Endometrium (tissue), 2 donors: ENCODE measurements around the gene TSPO.
"Not testable (repeated sequence)": the region's sequence is repeated elsewhere in the genome, so short reads cannot be mapped to it uniquely, and the experiment has no call there.

Experiments used
- FAIRE-seq: peaks from 2 replicates; lab custom pipeline; 2012; peaks lifted over from hg19 to GRCh38; lab: Jason Lieb, UNC
- donor health status: control.
- donor health status: control.

Gene TSPO

DNA sequence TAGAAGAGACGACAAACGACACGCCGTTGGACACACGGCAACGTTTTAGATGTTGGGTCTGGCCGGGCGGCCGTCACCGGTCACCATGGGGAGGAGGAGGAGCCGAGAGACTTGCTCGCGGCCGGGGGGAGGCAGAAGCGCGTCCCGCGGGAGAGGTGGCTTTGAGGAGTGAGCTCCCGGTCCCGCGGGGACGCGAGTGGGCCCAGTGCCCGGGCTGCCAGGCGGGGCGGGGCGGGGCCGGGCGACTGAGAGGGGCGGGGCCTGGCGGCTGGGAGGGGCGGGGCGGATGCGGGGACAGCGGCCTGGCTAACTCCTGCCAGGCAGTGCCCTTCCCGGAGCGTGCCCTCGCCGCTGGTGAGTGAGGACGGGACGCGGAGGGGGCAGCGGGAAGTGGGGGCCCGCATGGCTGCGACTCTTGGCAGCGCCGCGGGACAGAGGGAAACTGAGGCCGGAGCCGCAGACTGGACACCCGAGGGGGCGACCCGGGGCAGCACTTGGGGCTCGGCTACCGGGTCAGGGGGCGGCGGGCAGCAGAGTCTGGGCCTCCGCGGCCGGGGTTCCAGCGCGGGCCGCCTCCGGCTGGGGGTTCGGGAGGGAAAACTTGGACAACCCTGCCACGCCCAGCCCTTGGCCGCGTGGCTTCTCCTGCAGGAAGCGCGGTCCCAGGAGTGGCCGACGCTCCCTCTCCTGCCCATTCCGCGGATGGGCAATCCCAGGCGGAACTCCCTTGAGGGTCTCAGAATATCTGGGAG, at the start of gene TSPO:
TSS of gene TSPO (plus strand) at position 309 of the 752 bp plus-strand sequence. CDS start 7,680 bp downstream, outside the sequence.
- no peak for FAIRE-seq

DNA sequence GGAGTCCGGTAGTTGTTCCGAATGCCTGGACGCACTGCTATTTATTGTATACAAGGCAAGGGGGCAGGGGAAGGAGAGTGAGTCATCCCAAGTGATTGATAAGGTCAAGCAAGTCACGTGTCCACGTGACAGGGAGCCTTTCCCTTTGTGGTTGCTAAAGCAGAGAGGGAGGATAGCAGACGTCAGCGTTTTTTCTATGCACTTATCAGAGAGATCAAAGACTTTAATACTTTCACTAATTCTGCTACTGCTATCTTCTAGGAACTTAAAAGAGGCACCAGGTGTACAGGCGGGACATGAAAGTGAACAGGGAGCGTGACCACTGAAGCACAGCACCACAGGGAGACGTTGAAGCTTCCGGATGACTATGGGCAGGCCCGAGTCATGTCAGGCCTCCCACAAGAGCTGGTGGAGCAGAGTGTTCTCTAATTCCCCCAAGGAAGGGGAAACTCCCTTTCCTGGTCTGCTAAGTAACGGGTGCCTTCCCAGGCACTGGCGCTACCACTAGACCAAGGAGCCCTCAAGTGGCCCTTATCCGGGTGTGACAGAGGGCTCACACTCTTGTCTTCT, 47.2 kb upstream of the TSPO start:
- not testable (repeated sequence) for FAIRE-seq

DNA sequence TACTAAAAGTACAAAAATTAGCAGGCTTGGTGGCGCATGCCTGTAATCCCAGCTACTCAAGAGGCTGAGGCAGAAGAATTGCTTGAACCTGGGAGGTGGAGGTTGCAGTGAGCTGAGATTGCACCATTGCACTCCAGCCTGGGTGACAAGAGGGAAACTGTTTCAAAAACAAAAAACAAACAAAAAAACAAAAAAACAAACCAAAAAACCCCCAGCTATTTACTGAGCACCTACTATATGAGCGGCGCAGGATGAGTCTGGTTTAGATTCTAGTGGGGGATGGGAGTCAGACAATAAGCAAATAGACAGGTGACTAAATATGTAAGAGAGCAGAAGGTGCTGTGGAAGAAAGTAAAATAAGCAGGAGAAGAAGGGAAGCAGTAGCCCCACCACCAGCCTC, 46.4 kb upstream of the TSPO start:
- not testable (repeated sequence) for FAIRE-seq

DNA sequence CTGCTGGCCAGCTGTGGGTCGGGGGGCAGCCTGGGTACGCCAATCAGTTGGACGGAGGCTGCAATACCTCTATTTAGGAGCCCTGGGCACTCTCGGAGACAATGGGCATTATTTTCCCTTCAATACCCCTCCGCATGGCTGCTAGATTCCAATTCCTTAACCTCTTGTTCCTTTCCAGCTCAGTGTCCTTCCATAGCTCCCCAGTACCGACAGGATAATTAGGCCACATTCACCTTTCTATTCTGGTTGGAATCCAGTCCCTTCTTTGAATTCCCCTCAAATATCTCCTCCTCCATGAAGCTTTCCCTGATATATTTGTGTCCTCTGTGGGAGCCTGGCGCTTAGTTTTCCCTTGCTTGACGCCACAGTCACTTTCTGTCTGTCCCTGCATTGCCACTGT, 45.1 kb upstream of the TSPO start:
- FAIRE-seq = no peak

DNA sequence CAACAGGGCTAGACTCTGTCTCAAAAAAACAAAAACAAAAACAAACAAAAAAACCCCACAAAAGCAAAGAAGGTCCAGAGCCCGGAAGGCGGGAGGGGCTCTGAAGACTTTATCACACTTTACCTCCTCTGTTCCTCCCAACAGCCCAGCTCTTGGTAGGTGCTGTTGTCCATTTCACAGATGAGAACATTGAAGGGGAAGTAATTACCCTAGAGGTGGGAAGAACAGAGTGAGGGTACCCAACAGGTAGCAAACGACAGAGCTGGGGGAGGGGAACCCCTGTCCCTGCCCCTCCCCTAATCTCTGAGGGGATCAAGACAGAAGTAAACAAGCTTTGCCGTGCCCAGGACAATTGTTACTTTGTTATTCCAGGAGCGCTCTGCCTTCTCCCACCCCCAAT, 41.8 kb upstream of the TSPO start:
- no peak for FAIRE-seq

DNA sequence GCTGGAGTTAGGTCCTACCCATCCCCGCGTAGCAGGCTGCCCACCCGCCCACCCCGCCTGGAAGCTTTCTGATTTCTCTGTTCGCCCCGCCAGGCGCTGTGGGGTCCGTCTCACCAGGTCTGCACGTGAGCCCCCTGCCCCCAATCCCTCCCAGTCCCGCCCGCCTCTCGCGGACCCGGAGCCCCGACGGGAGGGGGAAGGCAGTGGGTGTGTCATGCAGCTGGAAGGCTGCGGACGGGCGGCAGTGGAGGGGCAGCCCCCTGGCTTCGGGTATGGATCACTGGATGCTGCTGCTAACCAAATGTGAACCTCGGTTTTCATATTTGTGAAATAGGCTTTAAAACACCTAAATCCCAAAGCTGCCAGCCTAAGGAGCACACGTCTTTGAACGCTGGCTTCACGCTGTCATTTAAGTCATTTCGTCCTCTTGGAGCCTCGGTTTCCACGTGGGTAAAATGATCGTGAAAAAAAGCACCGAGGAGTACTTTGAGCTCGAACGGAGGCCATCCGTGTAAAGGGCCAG, 41.4 kb upstream of the TSPO start:
- no peak for FAIRE-seq

DNA sequence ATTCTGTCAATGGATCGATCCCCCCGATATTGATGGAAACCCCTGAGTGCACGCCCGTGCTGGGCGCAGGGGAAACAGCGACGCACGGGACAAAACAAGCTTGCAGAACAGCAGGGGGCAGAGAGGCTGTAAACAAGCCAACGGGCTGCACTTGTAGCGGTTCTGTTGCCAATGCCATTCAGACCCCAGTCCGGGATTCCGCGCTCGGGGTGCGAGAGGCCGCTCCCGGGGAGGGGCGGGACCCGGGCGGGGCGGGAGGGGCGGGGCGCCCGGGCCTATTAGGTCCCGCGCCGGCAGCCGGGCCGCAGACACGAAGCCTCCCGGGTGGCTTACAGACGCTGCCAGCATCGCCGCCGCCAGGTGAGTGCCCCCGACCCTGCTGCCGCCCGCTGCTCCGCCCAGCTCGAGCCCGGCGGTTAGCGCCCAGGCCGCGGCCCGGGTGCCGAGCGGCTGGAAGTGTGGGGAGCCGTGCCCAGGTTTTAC, 40.9 kb upstream of the TSPO start, which contains the start of gene BIK:
TSS of gene BIK (plus strand) at position 307 of the 483 bp plus-strand sequence. CDS start 13,273 bp downstream, outside the sequence.
- no peak for FAIRE-seq

DNA sequence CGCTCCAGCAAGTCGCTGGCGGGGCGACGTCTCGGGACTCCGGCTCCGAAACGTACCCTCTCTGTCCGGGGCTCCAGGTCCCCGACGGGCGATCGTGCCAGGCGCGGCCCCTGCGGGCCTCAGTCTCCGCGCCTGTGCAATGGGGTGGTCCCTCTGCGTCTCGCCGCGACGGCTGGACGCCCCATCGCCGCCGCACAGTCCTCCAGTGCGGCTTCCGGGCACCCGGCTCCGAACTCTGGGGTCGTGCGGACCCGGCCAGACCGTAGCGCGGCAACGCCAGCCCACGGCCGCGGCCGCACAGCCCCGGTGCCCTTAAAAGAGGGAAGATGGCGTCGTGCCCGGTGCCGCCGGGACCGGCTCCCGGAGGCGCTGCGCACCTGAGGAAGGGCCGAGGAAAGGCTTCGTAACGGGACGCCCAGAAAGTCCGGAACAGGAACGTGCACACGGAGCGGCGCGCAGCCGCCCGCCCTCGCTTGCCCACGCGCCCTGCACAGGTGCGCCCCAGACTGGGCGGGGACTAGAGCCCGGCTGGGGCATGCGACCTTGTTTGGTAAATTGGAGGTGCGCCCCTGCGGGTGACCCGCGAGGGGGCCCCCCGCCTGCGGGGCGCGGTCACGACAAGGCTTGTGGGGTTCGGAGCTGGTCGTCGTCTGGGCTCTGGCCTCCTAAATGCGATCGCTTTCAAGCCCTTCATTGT, 40.3 kb upstream of the TSPO start:
- FAIRE-seq = no peak

DNA sequence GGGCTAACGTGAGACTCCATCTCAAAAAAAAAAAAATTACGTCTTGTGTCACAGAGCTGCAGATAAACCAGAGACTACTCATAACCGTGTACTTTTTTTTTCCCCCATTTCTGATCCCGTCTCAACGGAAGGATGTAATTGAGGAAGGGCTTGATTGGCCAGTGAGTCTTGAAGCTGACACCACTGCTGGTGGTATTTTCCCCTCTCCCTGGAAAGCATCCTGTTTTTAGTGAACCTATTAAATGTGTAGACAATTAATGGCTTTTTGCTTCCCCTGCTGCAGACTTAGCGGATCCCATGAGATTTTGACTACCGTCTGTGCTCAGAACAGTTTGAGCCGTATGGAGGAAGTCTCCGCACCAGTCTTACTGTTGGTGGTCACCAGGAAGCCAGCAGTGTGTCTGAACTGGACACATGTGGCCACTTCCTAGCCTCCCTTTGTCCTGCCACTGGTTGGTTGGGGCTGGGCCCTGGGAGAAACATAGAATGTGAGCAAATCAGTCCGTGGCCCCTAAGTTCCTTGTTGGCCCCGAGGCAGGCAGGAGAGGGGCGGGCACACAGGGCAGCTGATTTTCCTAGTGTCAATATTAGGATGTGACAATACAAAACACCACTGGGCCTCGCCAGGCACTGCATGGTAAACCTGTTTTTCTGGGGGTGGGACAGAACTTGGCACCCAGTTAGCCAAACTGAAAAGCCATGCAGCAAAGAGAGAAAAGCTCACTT, 37.7 kb upstream of the TSPO start:
- FAIRE-seq = no peak

DNA sequence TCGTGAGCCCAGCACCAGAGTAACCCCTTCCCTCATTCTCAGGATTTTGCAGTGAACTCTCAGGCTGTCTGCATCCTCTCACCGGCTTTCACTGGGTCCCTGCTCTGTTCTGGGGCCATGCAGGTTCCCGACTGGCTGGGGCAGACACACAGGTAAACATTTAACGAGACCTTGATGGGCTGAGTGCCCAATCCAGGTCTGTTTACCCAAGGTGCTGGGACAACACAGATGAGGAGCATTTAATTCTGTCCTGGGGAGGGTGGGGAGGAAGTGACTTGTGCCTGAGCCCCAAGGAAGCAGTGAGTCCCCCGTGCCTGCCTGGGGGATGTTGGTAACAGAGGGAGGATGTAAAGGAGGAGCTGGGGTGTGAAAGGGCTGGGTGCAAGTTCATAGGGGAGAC, 36.4 kb upstream of the TSPO start:
- FAIRE-seq = no peak

DNA sequence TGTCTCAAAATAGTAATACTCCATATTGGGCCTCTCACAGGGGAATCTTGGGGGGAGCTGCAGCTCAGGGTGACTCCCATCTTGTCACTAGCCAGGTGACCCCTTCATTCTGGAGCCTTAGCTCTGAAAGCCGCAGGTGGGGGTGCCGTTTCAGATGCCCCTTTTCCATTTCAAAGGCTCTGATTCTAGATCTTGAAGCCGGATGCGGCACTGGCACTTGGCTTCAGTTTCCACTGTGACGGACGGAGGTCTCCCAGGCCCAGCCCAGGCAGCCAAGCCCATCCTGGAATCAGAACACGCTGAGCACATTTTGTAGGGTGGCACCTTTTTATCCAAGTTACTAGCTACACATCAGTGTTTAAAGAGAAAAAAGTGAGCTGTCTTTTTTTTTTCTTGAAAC, 34.4 kb upstream of the TSPO start:
- no peak for FAIRE-seq

DNA sequence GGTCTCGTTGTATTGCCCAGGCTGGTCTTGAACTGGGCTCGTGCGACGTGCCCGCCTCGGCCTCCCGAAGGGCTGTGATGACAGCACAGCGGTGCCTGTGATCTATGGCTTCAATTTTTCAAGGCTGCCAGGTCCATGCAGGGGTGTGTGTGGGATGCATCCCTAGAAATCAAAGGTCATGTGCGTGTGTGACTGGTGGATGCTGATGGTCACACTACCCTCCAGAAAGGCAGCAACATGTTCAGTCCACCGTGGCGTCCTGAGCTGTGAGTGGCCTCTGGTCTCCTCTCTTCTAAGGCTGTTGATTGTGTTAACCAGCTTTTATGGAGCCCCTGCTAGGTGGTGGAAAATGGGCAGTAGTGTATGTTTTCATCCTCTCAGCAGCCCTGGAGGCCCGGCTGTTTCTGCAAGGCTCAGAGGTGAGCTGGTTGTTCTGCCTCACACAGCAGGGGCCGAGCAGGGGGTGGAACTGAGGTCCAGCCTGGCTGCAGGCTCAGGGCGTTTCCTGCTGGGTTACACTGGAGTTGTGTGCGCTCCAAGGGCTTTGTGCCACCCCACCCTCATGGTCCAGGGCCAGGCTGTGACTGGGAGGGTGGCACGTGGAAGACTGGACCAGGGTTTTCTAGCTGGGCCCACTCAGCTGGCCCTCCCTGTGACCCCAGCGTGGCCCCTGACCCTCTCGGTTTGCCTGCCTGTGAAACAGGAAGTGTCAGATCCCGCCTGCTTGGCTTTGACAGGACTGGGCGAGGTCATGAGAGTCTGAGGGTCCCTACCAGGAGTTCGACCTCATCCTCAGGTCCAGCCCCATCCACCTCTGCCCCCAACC, 33.1 kb upstream of the TSPO start:
- no peak for FAIRE-seq

DNA sequence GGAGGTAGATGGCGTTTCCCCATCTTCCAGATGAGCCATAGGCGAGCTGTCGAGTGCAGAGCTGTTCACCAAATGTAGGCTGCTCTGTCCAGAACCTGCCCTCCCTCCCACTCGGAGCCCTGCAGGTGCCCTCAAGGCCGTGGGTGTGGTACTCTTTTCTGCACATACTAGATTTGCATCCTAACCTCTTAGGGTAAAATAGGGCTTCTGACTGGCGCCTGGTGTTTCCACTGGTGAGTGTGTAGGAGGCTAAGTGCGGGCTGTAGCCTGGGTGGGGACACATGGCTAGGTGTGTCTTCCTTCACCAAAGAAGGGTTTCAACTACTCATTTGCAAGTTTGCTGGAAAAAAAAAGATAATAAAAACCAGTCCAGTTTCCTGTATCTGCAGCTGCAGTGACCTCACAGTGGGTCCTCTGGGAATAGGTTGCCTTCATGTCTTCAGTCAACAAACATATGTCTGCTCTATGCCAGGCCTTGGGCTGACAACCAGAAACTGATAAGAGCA, 32.4 kb upstream of the TSPO start:
- FAIRE-seq = no peak

DNA sequence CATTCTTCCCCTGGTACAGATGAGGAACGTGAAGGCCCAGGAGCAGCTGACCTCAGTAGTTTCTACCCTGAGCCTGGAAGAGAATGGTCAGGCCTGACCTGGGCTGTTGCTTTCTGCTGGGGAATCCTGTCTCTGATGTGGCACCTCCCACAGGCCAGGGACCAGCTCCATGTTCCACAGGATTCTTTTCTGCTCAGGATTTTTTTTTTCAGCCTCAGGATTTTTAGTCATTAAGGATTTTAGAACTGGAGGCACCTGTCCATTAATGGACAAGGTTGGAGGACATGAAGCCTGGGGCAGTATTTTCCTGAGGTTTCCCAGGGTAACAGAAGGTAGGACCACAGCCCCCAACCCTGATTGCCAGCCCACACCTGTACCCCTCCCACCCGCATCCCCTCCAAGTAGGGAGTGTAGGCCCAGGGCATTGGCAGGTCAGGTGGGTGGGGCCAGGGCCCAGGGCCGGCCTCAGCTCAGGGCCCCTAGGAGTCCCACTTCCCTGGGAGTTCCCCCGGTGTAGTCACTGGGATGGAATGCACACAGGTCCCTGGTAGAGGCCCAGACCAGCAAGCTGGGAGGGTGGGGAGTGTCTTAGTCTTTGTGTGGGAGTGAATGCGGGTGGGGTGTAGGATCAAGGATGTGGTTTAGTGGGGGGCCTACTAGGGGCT, 24.7 kb upstream of the TSPO start:
- no peak for FAIRE-seq

DNA sequence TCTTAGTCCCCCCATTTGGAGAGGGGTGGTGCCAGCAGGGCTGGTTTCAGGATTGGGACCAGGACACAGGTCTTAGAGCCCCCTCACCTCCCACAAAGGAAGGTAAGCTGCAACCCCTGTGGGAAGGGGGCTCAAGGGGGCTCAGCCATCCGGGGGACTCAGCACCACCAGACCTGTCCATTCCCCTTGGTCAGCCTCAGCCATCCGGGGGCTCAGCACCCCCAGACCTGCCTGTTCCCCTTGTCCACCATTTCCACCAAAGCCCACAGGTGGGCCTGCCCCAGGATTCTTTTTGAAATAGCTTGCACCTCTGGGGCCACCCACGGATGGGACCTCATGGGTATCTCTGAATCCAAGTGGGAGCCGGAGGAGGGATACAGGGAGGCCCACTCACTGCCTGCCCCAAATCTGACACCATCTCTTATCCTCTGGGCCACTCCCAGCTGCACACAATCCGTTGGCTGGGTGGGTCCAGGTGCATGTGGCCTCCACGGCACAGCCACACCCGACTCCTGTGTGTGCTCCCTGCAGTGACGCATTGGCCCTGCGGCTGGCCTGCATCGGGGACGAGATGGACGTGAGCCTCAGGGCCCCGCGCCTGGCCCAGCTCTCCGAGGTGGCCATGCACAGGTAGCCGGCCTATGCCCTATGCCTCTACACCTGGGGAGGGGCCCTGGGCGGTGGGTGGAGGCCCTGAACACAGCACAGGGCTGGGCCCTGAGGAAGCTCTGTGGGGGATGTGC, 24.0 kb upstream of the TSPO start:
- no peak for FAIRE-seq

DNA sequence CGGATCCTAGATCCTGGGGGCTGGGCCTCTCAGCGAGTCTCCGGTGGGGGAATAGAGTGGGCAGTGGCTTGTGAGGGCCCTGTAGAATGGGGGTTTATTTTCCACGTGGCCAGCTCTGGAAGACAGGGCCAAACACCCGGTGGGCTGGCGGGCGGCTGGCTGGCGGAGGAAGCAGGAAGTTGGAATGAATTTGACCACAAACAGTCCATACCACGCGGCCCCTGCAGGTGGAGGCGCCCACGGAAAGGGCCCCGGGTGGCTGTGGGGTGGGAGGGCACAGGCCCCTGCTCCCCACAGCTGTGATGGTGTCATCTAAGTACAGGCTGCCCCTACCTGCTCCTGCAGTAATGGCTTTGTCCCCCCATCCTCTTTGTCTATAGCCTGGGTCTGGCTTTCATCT, 23.2 kb upstream of the TSPO start:
- FAIRE-seq = no peak

DNA sequence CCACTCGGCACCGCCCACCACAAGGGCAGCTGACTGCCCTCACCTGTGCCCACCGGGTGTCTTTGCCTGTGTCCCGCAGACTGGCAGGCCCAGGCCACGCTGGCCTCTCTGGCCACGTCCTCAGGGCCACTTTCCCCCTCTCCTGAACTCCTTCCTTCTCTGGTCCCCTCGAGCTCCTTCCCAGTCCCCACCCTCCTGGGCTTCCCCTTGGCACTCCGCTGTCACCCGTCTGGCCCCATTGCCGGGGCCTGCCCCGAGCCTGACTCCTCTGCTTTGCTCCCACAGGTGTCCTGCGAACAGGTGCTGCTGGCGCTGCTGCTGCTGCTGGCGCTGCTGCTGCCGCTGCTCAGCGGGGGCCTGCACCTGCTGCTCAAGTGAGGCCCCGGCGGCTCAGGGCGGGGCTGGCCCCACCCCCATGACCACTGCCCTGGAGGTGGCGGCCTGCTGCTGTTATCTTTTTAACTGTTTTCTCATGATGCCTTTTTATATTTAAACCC, 22.4 kb upstream of the TSPO start:
- no peak for FAIRE-seq

DNA sequence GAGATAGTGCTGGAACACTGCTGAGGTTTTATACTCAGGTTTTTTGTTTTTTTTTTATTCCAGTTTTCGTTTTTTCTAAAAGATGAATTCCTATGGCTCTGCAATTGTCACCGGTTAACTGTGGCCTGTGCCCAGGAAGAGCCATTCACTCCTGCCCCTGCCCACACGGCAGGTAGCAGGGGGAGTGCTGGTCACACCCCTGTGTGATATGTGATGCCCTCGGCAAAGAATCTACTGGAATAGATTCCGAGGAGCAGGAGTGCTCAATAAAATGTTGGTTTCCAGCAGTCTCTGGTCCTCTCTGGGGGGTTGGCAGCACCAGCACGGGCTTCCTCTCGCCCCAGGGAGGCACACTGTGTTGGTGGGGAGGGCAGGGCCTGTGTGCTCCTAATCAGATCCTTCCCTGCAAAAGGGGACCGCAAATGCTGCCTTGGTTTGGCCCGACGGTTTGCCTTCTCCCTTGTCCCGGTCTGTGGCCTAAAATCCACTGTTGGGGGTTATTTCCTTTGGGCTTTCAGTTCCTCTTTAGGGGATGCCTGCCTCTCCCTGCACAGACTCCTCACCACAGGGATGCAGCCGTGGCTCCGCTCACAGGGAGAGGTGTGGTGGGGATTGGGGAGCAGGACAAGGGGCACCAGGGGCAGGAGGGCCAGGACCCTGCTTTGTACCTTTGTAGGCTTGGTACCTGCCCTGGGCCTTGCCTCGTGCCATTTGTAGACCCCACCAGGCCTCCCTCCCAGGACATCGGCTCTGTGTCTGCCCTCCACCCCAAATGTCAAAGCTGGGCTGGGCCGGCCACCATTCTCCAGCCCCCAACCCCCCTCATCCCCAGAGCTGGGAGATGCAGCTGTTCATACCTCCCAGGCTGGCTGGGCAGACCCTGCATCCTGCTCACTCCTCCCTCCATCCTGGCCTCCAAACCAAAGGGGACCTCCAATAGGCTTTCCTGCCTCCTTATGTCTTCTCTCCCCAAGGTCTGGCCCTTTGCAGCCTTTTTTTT, 21.6 kb upstream of the TSPO start:
- FAIRE-seq = no peak
